Measurements from ENCODE around the gene MESD. TPM values are rescaled to one million over a fixed set of nuclear protein-coding genes. Genes with fewer than 3 reads are reported as not detected.
A peak's percentile ranks its signal among the peaks of the same experiment; 100 is the strongest.

Gene MESD
- total and polyA plus RNA-seq, 2 of the 4 experiments (the other 2 are of a cell fraction): 10.0 to 14.0 TPM

GRCh38 chr15:80898040-80898439 is 91.6 kb downstream of the MESD start:
- peaks cover 23% of the 10 kb centered on the region for H4K20me1 ChIP-seq (ENCODE audit: insufficient read depth, low read length)
- H4K8ac ChIP-seq (ENCODE audit: low read depth in 2 of 2, low read length in 2 of 2): no peak overlapping the region
- H3K9me3 ChIP-seq (ENCODE audit: control insufficient read depth, insufficient read depth, low read length): no peaks in the 10 kb centered on the region
- H3K14ac ChIP-seq (replicated peaks; ENCODE audit: low read depth, low read length): no peak overlapping the region
- no peak overlapping the region for H4K91ac ChIP-seq (ENCODE audit: insufficient read depth, low read depth, low read length)
- H2AK9ac ChIP-seq (replicated peaks; ENCODE audit: low read depth, low read length, poor library complexity): no peak overlapping the region
- ATAC-seq (ENCODE audit: low read depth): no peak
- DNase-seq: no peak
- H2BK120ac ChIP-seq (ENCODE audit: low read depth, low read length): no peak overlapping the region
- TF ChIP-seq MXI1 (IDR thresholded peaks at IDR 0.05; ENCODE audit: borderline replicate concordance, low read depth, low read length) (no peak), RAD21 (IDR thresholded peaks at IDR 0.05; ENCODE audit: low read length) (no peak), NFE2L2 (IDR thresholded peaks at IDR 0.05; ENCODE audit: low read depth, low read length) (no peak), MAFK (IDR thresholded peaks at IDR 0.05; ENCODE audit: low read depth, low read length) (no peak), MAZ (IDR thresholded peaks at IDR 0.05; ENCODE audit: borderline replicate concordance, low read depth, low read length) (no peak), FOS (IDR thresholded peaks at IDR 0.05; ENCODE audit: low read depth, low read length) (no peak), CEBPB (IDR thresholded peaks at IDR 0.05; ENCODE audit: low read depth, low read length) (peak; percentile 77)
- TF ChIP-seq, protein P1, sequence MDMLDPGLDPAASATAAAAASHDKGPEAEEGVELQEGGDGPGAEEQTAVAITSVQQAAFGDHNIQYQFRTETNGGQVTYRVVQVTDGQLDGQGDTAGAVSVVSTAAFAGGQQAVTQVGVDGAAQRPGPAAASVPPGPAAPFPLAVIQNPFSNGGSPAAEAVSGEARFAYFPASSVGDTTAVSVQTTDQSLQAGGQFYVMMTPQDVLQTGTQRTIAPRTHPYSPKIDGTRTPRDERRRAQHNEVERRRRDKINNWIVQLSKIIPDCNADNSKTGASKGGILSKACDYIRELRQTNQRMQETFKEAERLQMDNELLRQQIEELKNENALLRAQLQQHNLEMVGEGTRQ (IDR thresholded peaks at IDR 0.05; ENCODE audit: low read depth, low read length): no peak
- BruUV-seq (replicated peaks): no TSS peak
- H3K27me3 ChIP-seq (ENCODE audit: control insufficient read depth, insufficient read depth, low read length): no peaks in the 10 kb centered on the region
- no peak overlapping the region for H2AK5ac ChIP-seq (ENCODE audit: low read depth, low read length)
- no CpG with 5 or more reads among the region's 2 CpGs for WGBS, 2 experiments (ENCODE audit: extremely low coverage in 2 of 2, insufficient read length in 1 of 2)
- H4K5ac ChIP-seq (ENCODE audit: low read depth, low read length): no peak overlapping the region
- in situ Hi-C loops (cut with MboI; ENCODE audit: low sequenced_read_pairs) (no loop called here), intact Hi-C loops (cut with micrococcal nuclease) (no loop called here), dilution Hi-C loops (cut with HindIII; ENCODE audit: low sequenced_read_pairs, unreplicated experiment) (no loop called here)
- no peak overlapping the region for H2BK15ac ChIP-seq (ENCODE audit: low read depth, low read length)
- no peak overlapping the region for H3K4ac ChIP-seq (ENCODE audit: low read depth, low read length)
- H3K9me1 ChIP-seq (ENCODE audit: insufficient read depth, low read length): peaks cover 6% of the 10 kb centered on the region; the same call in 1 of the 2 replicates
- no peak overlapping the region for H3K56ac ChIP-seq (ENCODE audit: extremely low read depth, insufficient read depth, low read length)
- ChIA-PET POLR2A (ENCODE audit: unreplicated experiment) (no interaction called here), CTCF (no interaction called here)
- H3K23ac ChIP-seq (ENCODE audit: low read depth, low read length): no peak overlapping the region
- no peak overlapping the region for H3K4me2 ChIP-seq (ENCODE audit: low read depth, low read length)
- H2BK20ac ChIP-seq (ENCODE audit: low read depth, low read length): no peak overlapping the region
- peaks cover 3% of the 10 kb centered on the region; the same call in 1 of the 2 replicates for H3K4me1 ChIP-seq (ENCODE audit: control insufficient read depth, insufficient read depth, low read length)
- H3K4me3 ChIP-seq (ENCODE audit: insufficient read depth, low read depth, low read length): no peak overlapping the region
- peaks cover 76% of the 10 kb centered on the region for H3K36me3 ChIP-seq (ENCODE audit: control insufficient read depth, insufficient read depth, low read length)
- H3K9ac ChIP-seq (ENCODE audit: low read depth, low read length): no peak overlapping the region
- H3K27ac ChIP-seq (ENCODE audit: insufficient read depth, low read length): no peak overlapping the region
- no peak overlapping the region for H2AFZ ChIP-seq (replicated peaks; ENCODE audit: low read length, poor library complexity)
- no peaks in the 10 kb centered on the region; a peak in 1 of 4 replicates for H3K79me1 ChIP-seq (ENCODE audit: low read depth in 1 of 2, low read length in 2 of 2)
- H3K18ac ChIP-seq (ENCODE audit: low read depth, low read length): no peak overlapping the region
- no peak overlapping the region for H2BK5ac ChIP-seq (ENCODE audit: low read depth, low read length, poor library complexity, severe bottlenecking)

Small RNA genes within 50 kb of the gene (microRNA-seq; reads per million reads assigned to microRNA genes)
- 0 reads per million in 2 experiments for gene MIR4514 (ENCODE audit: insufficient read depth in 1 of 2, insufficient read length in 1 of 2, unreplicated experiment in 1 of 2)

Small RNA genes within 50 kb of the gene (small RNA-seq; reads per million reads assigned to genes)
- 0 reads per million in 5 experiments for gene MIR4514

Other genes starting within 250 kb of the MESD start
- gene CEMIP, start 210.4 kb downstream of the MESD start, total RNA-seq (2012; rRNA removed): 51.9 and 63.8 TPM in 2 replicates
- 66.9 and 78.0 TPM in 2 replicates for gene CEMIP, start 210.4 kb downstream of the MESD start, polyA plus RNA-seq (2012; rRNA removed)
- 2.2 and 2.8 TPM in 2 replicates for gene TLNRD1, start 11.1 kb upstream of the MESD start, total RNA-seq (2012; rRNA removed)
- 6.8 and 9.5 TPM in 2 replicates for gene TLNRD1, start 11.1 kb upstream of the MESD start, polyA plus RNA-seq (2012; rRNA removed)
- not detected in 2 replicates for gene CFAP161, start 144.5 kb upstream of the MESD start, total RNA-seq (2012; rRNA removed)
- gene CFAP161, start 144.5 kb upstream of the MESD start, polyA plus RNA-seq (2012; rRNA removed): not detected in 2 replicates
- gene IL16, start 207.1 kb upstream of the MESD start, total RNA-seq (2012; rRNA removed): under 0.01 and 0.18 TPM in 2 replicates
- gene IL16, start 207.1 kb upstream of the MESD start, polyA plus RNA-seq (2012; rRNA removed): 0.24 and 0.27 TPM in 2 replicates

Measured in IMR-90 (cell line).